Left kidney (tissue), 2 donors: ENCODE data around the gene STK4. TPM values are rescaled to one million over a fixed set of nuclear protein-coding genes. Genes with fewer than 3 reads are reported as not detected.

Experiments used
- DNase-seq: peaks from one replicate; pipeline ENCODE4 v3.0.0-alpha.2; 2013
- polyA plus RNA-seq: library from polyadenylated mRNA; unstranded; fragments of 120-200 nt; gene quantifications from one replicate; pipeline ENCODE4 v1.2.1, GENCODE V29; 2013; ENCODE audit not compliant: insufficient read length

Gene STK4
- polyA plus RNA-seq, 1 donor: 22.8 TPM

DNA sequence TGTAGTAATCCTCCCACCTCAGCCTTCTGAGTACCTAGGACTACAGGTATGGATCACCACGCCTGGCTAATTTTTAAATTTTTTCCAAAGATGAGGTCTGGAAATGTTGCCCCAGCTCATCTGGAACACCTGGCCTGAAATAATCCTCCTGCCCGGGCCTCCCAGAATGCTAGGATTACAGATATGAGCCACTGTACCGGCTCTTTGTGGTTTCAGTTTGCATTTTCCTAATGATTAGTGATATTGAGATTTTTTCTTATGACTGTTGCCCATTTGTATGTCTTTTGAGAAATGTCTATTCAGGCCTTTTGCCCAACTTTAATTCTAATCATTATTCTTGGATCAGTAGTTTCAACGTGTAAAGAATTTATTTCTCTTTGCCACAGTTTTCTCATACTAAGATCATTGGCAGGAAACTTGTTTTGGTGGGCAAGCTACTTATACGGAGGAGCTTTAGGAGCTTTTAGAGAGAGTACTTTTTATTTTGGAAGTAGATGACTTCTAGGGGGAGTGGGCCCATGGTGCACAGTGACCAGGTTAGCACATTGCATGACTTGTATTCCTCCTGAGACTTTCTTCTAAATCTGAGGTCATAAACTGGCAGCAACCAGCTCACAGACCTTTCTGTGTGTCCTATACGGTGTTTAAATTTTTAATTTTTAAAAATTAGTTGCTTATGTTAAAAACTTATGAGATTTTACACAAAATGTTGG lies 62.3 kb downstream of the STK4 start:
- no peak for DNase-seq

DNA sequence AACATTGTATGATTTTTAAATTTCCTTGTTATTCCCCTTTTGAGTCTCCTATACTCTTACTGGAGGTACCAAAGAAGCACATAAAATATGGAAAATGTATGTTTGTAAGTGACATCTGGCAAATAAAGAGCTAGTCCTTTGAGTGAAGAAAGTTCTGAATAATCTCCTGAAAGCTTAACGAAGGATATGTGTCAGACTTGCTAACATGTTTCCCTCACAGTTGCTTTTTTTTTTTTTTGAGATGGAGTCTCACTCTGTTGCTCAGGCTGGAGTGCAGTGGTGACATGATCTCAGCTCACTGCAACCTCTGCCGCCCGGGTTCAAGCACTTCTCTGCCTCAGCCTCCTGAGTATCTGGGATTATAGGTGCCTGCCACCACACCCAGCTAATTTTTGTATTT lies 63.6 kb downstream of the STK4 start:
- no peak for DNase-seq

DNA sequence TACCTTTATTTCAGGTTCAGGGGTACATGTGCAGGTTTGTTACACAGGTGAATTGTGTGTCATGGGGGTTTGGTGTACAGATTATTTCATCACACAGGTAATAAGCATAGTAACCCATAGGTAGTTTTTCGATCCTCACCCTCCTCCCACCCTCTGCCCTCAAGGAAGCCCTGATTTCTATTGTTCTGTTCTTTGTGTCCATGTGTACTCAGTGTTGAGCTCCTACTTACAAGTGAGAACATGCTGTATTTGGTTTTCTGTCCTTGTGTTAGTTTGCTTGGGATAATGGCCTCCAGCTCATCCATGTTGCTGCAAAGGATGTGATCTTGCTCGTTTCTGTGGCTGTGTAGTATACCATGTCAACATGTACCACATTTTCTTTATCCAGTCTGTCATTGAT lies 66.0 kb downstream of the STK4 start:
- DNase-seq: no peak

DNA sequence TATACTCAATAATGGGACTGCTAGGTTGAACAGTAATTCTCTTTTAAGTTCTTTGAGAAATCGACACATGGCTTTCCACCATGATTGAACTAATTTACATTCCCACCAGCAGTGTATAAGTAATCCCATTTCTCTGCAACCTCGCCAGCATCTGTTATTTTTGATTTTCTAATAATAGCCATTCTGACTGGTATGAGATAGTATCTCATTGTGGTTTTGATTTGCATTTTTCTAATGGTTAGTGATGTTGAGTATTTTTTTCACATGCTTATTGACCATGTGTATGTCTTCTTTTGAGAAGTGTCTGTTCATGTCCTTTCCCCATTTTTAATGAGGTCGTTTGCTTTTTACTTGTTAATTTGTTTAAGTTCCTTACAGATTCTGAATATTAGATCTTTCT lies 66.5 kb downstream of the STK4 start:
- DNase-seq: no peak

DNA sequence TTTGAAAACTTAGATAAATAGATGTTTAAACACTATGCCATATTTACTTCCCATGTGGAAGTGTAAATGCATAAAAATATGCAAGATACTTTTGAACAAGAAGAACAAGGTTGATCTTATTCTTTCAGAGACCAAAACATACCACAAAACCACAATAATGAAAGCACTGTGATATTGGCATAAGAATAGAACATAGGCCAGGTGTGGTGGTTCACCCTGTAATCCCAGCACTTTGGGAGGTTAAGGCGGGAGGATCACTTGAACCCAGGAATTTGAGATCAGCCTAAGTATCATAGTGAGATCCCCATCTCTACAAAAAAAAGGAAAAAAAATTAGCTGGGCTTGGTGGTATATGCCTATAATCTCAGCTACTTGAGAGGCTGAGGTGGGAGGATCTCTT lies 68.1 kb downstream of the STK4 start:
- no peak for DNase-seq

DNA sequence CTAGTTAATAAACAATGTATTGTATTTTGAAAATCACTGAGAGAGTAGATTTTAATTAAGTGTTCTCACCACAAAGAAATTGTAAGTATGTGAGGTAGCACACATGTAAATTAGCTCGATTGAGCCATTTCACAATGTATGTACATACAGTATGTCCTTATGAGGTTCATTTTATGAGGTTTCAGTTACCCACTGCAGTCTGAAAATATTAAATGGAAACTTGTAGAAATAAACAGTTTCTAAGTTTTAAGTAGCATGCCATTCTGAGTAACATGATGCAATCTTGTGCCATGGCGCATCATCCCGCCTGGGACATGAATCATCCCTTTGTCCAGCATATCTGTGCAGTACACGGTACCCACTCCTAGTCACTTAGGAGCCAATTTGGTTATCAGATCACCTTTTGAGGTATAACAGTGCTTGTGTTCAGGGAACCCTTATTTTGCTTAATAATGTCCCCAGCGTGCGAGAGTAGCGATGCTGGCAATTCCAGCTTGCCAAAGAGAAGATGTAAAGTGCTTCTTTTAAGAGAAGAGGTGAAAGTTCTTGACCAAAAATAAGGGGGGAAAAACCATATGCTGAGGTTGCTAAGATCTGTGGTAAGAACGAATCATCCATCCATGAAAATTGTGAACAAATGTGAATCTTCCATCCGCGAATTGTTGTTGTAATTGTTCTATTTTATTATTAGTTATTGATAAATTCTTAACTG lies 69.9 kb downstream of the STK4 start:
- no peak for DNase-seq

DNA sequence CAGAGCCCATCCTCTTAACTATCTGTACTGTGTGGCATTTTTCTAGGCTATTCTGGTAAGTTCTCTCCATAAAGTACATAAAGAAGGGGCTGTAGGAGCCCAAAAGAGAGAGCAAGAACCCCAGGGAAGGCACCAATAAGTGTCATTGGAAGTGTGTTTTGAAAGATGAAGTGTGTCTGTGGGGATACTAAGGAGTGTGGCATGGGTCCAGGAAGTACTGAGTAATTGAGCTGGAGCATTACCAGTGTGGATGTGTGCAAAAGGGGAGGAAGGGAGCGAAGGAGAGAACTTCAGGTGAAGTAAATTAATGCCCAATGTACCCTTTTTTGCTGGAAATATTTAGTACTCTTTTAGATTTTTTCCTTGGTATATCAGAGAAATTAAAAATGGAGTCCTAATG lies 70.7 kb downstream of the STK4 start:
- DNase-seq: no peak

DNA sequence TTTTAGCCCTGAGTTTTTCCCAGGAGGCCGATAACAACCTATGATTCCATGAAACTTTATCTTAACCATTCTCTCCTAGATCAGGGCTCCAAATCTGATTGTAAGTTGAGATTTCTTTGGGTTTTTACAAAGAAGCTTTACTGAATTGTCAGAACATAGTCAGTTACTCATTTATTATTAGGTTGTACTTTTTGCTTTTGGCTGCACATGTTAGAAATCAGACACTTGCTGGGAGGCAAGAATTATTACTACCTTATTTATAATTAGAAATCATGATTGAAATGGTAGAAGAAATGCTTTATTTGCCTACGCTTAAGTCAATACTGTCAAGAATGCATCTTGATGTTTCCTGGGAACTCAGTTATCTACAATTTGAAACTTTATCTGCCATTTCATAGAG lies 71.3 kb downstream of the STK4 start:
- no peak for DNase-seq

DNA sequence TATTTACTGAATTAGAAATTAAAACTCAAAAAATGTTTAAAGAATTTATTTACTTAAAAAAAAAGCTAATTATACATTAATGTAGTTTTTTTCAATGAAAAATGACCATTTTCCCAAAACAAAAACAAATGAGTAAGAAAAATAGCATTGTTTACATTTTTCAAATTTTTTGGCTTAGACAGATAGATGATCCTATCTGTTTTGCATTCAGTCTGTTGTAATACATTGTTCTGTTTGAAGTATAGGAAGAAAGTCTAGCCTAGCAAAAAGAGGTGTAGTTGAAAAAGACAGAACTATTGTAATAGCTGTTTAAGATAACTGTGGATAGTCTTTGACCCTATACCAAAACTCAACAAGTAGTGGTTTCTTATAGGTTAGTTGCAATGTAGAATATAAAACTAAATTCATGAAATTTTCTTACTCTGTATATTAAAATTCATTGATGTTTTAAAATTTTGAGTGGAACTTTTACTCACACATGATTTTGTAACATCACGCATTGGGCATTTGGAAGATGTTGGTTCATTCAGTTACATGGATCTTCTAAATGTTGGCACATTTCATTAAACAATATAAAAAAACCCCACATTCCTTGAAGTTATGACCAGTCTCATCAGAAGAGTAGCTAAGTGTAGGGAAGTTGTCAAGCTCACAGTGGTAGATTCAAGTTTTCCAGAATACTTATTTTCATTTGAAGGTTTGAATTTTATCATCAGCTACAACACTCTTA lies 72.6 kb downstream of the STK4 start:
- DNase-seq: no peak

DNA sequence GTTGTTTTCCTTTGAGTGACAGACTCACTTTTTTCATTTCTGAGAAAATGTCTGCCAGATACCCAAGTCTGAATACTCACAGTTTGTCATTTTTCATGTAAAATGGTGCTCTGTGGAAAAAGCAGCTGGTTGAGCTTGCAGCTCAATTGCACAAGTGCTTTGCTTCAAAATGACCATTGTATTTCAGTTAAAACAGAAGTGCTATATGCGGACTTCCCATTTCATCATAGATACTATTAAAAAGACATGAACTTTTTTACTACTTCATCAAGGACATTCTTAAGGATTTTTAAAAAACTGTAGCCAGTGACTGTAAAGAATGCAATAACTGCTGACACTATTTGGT lies 73.1 kb downstream of the STK4 start:
- DNase-seq: no peak

DNA sequence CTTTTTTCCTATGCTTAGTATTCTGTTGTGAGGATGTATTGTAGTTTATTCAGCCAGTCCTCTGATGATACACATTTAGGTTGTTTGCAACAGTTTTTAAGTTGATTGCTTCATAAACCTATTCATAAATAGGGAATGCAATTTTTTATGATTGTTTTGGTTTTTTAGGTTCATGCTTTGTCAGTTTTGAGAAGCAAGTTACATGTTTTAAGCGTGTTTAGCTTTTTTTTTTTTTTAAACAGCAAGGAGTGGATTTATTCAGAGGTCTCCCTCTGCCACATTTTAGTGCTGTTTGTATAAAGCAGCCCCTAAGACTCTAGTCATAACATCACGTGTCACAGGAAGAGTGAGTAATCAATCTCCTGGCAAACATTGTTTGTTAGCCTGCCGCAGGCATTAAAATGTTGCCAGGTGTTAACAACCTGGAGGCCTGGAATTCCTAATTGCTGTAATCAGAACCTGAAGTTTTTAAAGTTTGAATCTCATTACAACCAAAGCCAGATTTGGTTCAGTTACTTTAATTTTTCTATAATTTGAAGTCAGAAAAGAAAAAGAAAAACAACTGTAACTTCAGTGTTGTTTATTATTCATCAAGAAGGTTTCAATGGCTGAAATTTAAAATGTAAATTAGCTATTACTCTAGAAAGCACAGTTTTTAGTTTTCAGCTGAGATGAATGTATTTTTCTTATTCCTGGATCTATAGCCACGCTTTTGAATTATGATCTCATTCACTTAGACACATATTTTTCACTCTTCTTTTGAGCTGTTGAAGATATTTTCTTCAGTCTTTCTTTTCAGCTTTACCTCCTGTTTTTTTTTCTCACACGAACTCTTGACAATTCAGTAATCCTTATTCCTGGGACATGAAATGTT lies 75.4 kb downstream of the STK4 start:
- peak; percentile 22 for DNase-seq

DNA sequence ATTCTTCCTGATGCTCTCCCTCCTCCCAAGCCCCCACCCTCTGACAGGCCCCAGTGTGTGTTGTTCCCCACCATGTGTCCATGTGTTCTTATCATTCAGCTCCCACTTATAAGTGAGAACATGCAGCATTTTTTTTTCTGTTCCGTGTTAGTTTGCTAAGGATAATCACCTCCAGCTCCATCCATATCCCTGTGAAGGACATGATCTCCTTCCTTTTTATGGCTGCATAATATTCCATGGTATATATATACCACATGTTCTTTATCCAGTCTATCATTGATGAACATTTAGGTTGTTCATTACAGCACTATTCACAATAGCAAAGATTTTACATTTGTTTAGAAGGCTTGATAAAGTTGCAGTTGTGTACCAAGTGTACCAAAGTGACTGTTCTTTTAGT lies 76.7 kb downstream of the STK4 start:
- DNase-seq: no peak

DNA sequence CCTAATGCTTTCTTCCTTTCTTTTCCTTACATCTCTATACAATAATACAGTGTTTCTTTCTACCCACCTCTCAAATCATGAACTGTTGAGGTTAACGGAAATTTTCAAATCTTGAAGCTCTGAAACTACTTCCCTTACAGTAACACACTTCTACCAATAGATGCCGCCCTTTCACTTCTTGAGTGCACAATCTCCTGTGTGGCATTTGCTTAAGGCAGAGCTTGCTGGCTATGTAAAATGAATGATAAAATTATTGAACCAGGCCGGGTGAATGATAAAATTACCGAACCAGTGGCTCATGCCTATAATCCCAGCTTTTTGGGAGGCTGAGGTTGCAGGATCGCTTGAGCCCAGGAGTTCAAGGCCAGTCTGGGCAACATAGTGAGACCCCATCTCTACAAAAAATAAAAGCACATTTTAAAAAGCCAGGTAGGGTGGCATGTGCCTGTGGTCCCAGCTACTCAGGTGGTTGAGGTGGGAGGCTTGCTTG lies 77.8 kb downstream of the STK4 start:
- peak; percentile 71 for DNase-seq

DNA sequence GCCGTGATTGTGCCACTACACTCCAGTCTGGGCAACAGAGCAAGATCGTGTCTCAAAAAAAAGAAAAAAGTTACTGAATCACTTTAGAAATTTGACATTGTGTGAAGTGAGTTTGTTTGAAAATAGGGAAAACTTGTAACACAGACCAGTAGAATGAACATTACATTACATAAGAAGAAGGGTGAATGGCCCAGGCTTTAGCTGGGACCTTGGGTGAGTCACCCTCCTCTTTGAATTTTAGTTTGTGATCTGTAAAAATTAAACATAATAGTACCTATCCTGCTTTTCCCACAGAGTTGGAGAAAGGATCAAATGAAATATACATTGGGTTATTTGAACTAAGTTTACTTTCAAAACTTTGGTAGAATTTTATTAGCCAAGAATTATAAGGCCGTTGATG lies 78.3 kb downstream of the STK4 start:
- DNase-seq: no peak

DNA sequence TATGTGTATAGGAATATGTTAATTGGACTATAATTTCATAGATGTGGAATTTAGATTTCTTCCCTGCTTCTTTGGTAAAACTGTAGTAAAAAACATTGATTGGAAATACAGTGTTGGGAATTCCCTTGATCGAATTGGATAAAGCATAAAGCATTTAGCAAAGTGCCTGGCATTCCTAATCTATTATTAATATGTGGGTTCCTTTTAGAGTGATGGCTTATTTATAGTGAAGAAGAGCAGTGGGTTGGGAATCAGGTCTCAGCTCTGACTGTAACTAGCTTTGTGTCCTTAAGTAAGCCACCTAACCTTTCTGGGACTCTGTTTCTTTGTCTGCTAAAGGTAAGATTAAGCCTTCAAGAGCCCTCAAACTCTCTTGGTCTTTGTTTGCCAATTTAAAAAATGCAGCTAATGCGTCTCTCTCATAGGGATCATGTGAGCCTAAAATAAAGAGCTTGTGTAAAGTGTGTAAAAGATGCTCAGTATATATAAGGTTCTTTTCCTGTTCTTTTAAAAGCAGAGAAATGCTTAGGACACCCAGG lies 81.3 kb downstream of the STK4 start:
- DNase-seq: no peak

DNA sequence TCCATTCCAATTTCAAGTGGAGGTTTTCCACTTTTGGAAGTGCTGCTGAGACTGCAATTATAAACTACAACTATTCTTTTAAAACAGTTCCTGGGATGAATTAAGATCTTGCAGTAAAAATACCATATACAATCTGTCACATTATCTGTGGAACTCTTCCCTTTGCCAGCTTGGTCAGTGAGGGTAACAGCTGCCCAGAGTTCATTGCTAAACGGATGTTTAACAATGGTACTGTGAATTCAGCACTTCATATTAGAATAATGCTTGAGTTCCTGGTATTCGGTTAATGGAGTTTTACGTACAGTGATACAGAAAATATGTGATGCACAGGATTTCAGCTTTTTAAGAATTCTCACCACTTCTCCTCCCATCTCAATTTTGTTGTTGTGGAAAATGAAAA lies 83.1 kb downstream of the STK4 start:
- DNase-seq: no peak

DNA sequence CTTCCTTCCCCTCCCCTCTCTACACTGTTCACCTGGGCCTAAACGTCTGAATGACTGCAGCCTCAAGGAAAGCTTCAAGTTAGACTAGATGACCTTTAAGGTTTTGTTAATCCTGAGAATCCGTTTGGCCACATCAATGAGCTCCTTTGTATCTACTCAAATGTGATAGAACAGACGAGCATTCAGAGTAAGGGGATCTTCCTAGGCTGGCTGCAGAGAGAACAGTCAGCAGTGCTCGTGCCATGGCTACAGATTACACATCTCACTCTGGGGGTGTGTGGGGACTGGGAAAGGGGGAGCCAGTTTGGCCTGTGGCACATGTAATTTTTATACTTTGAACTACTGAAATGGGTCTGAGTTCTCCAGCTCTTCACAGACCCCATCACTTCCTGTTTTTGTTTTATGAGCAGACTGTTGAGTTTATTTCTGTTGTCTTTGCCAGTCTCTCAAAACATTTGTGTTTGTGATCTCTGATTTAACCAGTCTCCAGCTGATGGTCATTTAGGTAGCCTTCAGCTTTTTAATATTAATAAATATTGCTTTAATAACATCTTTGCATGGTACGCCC lies 83.7 kb downstream of the STK4 start:
- no peak for DNase-seq

DNA sequence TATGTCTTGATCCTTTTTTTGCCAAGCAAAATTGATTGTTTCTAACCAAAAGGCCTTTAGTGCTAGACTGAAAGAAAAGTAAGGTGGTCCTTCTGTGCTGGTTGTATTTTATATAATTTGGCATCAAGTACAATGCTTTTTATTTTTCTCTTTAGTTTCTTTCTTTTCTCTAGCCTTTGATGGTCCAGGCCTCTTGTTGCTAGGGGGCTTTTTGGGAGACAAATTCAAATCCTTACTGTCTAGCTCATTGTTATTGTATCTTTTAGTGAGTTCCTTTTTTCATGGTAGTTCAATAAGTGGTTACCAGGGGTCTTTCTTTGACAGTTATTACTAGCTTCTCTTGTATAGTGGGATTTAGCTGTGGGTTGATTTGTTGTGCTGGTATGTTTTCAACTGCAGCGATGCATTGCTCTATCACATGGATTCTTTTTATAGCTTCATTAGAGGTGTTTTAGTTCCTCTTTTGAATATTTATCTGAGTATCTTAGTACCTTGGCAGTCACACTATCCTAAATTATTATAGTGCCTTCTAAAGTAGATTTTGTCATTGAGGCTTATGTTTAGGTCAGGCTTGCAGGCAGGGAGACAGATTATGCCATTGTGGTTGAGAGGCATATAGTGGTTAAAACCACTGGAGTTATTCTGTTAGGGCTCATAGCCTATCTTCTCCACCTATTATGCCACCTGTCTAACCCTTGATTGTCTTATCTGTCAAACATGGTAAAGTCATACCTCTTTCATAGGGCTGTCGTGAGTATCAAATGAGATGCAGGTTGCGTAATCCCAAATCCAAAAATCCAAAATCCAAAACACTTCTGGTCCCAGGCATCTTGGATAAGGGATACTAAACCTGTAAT lies 85.1 kb downstream of the STK4 start:
- no peak for DNase-seq

DNA sequence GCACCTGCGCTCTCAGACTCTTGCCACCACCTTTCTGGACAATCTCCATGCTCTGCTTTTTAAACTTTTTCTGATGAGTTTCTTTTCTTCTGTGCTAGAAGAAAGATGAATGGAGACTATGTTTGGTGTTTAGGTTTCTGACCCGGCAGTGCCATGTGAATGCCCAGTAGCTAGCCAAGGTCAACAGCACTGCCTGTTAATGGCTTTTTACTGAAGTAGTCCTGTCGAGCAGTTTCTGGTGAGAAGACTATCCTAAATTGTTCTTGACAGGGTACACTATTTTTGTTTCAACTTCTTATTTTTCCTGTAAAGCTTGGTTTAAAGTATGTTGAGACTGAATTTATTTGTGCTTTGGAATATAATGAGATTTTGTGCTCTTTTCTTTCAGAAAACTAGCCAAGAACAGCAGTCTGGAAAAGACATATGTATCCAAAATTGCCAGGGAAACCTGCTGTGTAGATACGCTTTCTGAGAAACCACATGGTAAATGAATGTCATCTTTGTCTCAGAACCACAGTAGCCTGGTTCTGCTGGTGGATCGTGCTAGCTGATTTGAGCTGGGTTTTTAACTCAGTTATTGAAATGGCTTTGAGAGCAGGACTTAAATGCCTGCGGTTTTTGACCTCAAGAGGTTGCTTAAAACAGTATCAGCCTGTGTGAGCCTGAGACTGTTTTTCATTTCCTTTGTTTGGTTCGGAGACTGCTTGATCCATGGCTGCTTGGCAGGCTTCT lies 86.6 kb downstream of the STK4 start:
- no peak for DNase-seq
